Activated gamma-delta T cell treated with anti-CD3 and anti-CD28 coated beads, Interleukin-2, amount 50 U/mL, for 16 hours (primary cell): Measurements from ENCODE around the gene CDYL2.
"Not testable (repeated sequence)": the region's sequence is repeated elsewhere in the genome, so short reads cannot be mapped to it uniquely, and the experiment has no call there.

Source experiments
- DNase-seq: peaks from one replicate; pipeline ENCODE4 v3.0.0-alpha.2; 2020; ENCODE audit warnings: low read depth

CDYL2 gene

DNA sequence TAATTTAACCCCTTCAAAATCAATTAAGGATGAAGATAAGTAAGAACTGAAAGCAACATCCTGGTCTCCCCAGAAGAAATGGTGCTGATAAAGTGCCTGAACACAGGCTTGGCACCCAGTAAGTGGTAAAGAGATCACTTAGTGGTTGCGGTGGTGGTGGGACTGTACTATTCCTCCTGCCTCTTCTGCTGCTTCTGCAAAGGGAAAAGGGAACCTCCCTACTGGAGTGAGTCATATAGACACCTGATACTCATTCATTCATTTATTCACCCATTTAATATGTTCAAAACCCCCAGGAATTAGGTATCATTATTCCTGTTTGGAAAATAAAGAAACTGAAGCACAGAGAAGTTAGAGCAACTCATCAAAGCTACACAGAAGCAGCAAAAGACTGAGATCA lies 60.6 kb downstream of the CDYL2 start:
- no peak for DNase-seq

DNA sequence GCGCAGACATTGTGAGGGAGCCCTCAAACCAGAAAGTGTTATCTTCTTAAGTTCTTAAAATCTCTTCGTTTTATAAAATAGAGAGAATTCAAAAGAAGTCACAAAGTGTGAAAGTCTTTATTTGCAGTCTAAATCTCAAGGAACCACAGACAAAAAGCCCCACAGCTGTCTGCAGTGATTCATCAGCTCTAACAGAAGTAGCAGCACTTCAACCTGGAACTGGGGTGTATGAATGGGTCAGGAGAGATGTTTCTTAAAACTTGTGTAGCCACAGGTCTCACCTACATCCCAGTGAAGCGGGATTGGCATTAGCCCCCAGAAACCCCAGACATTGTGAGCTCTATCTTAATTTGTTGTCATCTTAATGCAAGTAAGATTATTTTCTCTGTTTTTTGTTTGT lies 61.1 kb downstream of the CDYL2 start:
- no peak for DNase-seq

DNA sequence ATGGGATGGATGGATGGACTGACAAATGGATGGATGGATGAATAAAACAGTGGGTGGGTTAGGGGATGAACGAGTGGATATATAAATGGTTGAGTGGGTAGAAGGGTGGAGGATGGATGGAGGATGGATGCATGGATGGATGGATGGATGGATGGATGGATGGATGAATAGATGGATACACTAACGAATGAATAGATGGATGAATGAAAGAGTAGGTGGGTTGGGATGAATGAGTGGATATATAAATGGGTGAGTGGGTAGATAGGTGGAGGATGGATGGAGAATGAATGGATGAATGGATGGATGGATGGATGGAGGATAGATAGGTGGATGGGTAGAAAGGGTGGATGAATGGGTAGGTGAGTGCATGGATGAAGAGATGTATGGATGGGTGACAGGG lies 62.1 kb downstream of the CDYL2 start:
- DNase-seq, result no peak

DNA sequence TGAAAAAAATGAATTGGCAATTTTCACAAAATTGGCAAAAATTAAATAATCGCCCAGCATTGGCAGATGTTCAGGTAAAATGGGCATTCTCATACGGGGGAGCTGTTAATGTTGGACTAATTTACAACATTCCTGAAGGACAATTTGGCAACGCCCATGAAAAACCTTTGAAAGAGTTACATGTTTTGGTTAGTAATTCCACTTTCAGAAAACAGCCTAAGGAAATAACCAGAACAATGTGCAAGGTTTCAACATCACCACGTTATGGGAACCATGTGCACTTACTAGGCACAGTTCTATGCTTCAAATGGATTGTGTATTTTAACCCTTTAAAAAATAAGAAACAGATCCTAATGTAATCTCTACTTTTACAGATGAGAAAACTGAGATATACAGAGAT lies 62.7 kb downstream of the CDYL2 start:
- no peak for DNase-seq

DNA sequence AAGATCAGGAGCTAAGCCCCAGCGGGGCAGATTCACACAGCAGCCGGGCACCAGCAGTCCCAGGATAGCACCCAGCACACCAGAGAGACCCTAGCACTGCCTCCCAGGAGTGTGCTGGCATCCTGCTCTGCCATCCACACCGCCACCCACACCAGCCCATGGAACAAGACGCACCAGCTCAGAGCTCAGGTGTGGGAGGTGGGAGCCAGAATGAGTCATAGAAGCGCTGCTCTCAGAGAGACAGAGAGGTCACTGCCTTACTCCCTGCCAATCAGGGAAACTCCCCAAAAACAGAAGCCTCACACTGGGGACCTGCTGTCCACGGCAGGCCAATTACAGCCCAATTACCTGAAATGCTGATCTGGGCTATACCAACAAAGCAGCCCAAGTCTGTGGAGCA lies 64.9 kb downstream of the CDYL2 start:
- DNase-seq, result no peak

DNA sequence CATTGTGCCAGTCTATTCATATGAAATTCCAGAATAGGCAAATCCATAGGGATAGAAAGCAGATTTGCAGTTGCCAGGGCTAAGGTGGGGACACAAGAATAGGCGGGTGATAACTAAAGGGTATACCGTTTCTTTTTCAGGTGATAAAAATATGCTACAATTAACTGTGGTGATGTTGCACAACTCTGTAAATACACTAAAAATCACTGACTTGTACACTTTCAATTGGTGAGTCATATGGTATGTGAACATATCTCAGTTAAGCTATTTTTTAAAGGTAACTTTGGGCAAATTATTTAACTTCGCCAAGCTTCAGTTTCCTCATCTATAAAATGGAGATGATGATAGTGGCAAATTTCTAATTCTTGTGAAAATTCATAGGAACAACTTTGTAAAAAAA lies 65.9 kb downstream of the CDYL2 start:
- no peak for DNase-seq

DNA sequence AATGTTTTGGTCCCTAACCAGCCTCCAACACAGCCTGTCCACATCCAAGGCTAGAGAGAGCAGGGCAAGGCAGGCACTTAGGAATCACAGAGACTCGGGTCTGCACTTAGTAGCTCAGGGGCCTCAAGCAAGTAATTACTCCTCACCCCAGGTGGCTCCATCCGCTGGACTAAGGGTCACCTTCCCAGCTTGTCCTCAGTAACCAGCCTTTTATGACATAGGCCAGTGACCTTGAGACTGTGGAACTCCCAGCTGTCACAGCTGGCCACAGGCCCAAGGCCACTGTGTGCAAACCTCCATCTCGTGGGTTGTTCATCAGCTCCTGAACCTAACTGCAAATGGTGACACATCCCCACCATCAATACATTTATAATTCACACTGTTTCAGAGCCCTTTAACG lies 68.6 kb downstream of the CDYL2 start:
- DNase-seq, result no peak

DNA sequence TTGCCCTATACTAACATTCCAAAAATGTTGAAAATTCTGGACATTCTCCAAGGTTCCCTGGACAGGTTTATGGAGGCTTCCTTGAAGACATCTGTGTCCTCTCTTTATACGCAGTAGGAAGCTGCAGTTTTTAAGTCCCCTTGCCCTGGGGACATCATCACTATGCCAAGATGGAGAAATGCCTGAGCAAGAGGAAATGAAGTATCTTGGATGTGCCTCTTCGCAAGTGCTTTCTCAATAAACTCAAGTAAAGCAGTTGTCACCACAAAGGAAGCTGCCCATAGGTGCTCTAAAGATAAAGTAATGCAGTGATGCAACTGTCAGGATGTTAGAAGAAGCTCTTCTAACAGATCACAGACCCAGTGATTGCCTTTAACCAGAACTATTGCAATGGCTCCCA lies 71.0 kb downstream of the CDYL2 start:
- no peak for DNase-seq

DNA sequence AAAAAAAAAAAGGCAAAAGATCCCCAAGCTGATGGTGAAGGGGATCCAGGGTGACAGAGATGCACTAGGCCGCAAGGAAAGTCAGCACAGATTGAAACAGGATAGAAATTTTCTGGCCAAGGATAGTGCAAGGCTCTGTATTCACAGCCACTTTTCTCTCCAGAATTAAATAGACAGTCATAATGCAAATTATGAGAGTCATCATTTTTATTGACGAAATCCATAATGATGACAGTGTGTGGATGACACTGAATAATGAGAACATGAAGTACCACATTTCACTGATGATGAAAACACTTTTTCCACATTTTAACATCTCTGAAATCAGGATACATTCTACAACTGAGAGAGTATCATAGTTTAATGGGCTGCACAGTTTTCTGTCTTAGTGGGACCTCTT lies 72.5 kb downstream of the CDYL2 start:
- no peak for DNase-seq

DNA sequence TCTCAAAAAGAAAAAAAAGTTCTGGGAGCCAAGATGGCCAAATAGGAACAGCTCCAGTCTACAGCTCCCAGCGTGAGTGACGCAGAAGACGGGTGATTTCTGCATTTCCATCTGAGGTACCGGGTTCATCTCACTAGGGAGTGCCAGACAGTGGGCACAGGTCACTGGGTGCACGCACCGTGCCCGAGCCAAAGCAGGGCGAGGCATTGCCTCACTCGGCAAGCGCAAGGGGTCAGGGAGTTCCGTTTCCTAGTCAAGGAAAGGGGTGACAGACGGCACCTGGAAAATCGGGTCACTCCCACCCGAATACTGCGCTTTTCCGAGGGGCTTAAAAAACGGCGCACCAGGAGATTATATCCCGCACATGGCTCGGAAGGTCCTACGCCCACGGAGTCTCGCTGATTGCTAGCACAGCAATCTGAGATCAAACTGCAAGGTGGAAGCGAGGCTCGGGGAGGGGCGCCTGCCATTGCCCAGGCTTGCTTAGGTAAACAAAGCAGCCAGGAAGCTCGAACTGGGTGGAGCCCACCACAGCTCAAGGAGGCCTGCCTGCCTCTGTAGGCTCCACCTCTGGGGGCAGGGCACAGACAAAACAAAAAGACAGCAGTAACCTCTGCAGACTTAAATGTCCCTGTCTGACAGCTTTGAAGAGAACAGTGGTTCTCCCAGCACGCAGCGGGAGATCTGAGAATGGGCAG lies 77.2 kb downstream of the CDYL2 start:
- not testable (repeated sequence) for DNase-seq

DNA sequence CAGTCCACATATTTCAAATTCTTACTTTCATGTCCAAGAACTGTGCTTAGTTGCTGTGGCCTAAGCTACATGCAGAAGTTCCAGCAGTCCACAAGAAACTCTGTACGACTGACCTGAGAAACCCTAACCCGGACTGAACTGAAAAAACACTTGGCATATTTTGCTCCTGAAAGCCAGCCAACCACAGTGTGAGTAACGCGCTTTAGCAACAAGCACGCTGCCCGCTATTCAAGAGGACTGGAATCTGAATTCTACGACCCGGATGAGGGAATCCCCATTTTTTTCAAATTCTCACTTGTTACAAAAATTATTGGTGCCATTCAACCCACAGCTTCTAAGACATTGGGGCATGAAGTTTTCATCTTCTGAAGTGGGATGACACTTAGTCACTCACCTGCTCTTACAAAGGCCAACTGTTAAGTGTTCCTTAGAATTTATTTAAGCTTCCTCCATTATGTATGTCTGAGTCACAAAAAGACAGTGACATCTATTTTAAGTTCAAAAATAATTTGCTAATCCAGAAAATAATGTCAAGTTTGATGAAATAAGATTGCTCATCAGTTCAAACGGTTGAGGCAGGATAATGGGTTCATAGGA lies 78.7 kb downstream of the CDYL2 start:
- DNase-seq, result no peak

DNA sequence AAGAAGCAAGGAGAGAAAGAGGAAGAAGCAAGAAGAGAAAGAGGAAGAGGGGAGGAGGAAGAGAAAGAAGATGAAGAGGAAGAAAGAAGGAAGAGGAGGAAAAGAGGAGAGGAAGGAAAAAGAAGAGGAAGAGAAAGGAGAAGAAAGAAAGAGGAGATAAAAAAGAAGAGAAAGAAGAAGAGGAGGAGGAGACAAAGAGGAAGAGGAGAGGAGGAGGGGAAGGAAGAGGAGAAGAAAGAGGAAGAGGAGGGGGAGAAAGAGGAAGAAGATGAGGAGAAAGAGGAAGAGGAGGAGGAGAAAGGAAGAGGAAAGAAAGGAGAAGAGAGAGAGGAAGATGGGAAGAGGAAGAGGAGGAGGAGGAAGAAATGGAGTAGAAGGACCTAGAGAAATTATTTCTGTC lies 80.4 kb downstream of the CDYL2 start:
- DNase-seq, result no peak

DNA sequence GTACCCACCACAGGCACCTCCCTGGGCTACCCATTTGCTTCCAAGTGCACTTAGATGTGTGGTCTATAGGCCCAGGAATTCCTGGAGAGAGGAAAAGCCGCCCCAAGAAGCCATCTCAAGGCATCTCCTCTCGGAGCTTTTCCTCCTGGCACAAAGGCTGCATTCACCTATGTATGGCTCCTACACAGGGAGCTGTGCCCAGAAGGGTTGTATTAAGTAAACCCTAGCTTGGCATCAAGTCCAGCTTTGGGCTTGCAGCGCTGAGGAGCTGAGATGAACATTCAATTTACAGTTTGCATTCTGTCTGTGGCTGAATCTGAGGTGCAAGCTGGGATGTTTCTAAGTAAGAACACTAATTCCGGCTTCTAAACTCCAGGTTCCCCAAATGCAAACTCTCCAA lies 81.3 kb downstream of the CDYL2 start:
- no peak for DNase-seq

DNA sequence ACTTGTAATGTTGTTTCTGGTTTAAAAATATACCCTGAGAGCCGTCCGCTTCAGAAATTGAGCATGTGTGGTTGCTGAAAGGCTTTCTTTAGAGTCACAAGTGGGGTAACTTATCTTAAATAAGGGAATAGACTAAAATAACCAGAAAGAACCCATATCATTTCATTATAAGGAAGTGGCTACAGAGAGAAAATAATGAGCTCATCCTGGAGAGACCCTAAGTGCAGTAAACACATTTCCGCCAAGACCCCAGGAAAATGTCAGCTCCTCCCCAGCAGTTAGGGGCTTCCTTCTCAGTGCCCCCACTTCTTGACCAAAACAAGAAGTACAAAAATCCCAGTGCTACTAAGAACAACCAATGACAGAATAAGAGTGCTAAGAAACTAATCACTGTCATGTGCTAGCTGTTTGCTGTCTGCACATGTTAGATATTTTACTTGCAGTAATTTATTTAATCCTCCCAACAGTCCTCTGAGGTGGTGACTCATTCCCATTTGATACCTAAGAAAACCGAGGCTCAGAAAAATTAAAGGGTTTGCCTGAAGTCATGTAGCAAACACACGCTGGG lies 83.5 kb downstream of the CDYL2 start:
- no peak for DNase-seq

DNA sequence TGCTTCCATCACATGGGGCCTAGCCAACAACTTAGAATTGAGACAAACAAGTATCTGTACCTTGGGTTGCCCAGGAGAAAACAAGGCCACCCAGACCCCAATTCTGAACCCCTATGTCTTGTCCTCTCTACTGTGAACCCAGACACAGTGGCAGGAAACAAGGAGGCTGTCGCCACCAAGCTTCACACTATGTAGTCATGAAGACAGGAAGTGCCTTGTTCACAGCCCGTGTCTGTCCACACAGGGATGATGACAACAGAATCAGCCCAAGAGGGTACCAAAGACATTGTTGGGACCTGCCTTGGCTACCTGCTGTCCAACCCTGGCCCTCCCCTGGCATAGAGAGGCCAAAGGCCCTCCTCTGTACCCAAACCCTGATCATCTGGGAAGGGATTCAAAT lies 84.8 kb downstream of the CDYL2 start:
- no peak for DNase-seq

DNA sequence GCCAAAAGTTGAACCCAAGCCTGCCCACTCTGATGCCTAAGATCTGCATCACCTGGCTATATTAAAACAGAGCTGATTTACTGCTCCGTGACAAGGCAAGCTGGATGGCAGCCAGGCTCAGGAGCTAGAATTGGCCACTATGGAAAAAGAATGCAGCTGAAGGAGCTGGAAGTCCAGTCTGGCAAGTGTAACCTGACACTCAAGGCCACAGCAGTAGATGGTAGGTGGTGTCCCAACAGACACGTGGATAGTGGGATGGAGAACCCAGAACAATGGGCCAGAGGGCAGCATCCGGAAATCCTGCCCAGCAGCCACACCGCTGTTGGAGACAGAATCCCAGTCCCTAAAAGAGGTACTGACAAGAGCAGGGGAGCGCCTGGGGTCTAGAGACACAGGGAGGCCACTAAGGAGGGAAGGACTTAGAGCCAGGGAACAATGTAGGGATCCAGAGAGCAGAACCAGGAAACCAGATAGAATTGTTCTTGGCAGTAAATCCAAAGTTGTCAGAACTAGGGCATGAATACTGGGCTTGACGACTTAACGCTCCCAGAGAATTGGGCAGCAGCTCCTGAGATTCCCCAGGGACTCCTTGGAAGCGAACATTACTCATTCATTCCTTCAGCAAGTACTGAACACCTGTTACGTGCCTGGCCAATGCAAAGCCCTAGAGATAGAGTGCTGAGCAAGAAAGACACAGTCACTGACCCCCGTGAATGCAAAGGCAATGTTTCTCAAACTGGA lies 85.7 kb downstream of the CDYL2 start:
- no peak for DNase-seq

DNA sequence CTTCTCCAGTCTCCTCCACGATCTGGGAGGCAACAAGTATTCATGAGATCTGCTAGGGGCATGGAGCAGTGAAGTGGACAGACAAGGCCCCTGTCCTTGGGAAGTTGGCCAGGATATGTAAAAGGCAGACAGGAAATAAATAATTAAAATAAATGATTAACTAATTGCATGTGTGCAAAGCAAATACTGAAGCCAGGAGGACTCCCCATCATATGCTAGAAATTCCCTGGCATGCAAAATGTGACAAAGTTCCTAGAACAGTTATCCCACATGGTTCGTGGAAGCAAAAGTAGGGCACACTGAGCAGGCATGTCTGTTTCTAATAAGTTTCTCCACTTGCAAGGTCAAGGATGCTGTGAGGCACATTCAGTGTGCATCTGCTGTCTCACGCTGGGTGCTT lies 86.8 kb downstream of the CDYL2 start:
- no peak for DNase-seq

DNA sequence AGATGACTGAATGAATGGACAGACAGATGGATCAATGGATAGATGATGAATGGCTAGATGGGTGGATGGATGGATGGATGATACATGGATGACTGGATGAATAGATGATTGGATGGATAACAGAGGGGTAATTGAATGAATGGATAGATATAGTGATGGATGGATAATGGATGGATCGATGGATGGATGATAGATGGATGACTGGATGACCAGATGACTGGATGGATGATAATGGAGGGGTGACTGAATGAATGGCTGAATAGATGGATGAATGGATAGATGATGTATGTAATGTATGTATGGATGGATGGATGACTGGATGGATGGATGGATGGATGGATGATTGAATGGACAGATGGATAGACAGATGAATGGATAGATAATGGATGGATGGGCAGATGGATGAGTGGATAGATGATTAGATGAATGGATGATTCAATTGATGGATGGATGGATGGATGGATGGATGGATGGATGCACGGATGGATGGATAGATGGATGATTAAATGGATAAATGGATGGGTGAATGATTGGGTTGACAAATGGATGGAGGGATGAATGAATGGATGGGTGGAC lies 87.7 kb downstream of the CDYL2 start:
- DNase-seq, result no peak

DNA sequence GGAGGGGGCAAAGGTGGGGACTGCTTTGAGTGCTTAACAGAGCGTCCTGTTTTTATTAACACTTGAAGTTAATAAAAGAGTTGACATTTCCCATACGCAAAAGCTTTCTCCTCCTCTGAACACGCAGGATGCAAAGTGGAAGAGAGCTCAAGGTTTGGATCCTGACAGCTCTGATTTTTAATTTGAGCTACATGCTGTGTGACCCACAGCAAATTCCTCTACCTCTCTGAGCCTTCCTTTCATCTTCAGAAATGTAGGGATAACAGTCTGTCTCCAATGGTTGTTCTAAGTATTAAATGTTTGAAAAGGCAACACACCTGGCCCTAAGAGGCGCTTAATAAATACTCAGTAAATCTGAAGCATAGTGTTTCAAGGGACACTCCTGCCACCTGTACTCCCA lies 93.0 kb downstream of the CDYL2 start:
- no peak for DNase-seq

DNA sequence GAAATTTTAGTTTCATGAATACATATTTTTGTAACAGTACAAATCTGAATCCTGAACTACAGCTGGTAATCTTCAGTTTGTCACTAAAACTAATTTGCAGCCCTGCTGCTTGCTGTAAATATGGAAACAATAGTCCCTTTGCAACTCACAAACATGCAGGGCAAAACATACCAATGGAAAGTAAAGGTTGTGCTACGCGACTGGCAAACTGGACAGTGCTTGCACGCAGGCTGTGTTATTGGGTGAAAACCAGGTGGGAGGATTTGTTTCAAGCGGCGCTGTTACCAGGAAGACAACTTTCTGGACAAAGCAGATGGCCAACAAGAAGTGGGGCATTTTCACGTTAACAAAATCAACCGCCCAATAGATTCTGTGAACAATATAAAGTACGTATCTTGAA lies 93.5 kb downstream of the CDYL2 start:
- no peak for DNase-seq

DNA sequence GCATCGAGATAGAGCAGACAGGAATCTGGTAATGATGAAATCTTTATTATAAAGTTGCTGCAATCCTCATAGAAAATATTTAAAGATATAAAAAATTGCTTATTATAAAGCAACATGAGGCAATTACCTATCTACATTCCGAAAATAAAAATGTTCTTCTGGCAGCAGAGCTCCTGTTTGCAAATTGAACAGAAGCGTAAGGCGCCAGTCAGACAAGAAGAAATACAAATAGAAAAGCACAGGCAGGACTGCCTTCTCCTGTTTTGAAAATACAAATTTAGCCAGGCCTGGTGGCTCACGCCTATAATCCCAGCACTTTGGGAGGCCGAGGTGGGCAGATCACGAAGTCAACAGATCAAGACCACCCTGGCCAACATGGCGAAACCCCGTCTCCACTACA lies 95.6 kb downstream of the CDYL2 start:
- DNase-seq, result no peak

DNA sequence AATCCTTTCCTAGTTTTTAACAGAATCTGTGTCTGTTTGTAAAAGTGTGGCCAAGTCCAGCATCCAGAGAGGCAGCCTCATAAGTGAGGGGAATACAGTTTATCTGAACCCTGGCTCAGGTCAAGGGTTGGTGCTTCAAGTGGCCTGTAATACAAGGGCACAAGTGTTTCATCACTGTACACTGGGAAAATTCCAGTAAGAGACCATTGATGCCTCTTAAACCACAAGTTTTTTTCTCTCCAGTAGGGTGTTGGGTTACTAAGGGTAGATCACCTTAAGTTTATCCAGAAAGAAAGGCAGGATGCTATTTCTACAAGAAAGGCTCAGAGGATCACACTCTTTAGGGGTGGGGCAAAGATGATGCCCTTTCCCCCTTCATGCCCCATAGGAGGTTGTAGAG lies 96.7 kb downstream of the CDYL2 start:
- DNase-seq, result no peak

DNA sequence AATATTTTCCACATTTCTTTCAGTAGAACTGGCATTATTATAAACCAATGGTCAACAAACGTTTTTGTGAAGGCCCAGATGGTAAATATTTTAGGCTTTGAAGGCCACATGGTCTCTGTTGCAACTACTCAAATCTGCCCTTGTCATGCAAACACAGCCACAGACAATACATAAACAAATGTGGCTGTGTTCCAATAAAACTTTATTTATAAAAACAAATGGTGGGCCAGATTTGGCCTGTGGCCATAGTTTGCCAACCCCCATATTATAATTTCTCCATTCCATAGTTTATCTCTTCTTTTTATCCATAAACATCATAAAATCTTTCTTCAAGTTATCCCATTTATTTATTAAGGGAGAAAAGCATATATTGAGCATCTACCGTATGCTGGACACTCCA lies 98.8 kb downstream of the CDYL2 start:
- no peak for DNase-seq
